ENCODE results near the gene HSF2.

- TF ChIP-seq CTCF (IDR thresholded peaks at IDR 0.05), result no peak
- no peak for TF ChIP-seq ZFX (IDR thresholded peaks at IDR 0.05; ENCODE audit: borderline replicate concordance)
Measured at GRCh38 chr6:122438975-122439374, 39.5 kb downstream of the HSF2 start.
